HL-60 (cell line): ENCODE data around the gene OR4D2.

Experiments used
- GABPA ChIP-seq: IDR thresholded peaks from 2 replicates; pipeline ENCODE4 v1.6.1; 2012; ENCODE audit warnings: low read depth
- POLR2AphosphoS5 ChIP-seq: IDR thresholded peaks from 2 replicates; pipeline ENCODE4 v1.6.1; 2012; ENCODE audit warnings: low read depth
- TF ChIP-seq, protein P1 (sequence below): IDR thresholded peaks from one replicate; pipeline ENCODE4 v1.5.1; 2011; ENCODE audit warnings: low read length, control low read depth, inconsistent platforms; ENCODE audit not compliant: insufficient read depth
- TF ChIP-seq, protein P2 (sequence below): IDR thresholded peaks from 2 replicates; pipeline ENCODE4 v1.6.1; 2012; ENCODE audit warnings: low read depth; ENCODE audit not compliant: insufficient replicate concordance

DNA sequence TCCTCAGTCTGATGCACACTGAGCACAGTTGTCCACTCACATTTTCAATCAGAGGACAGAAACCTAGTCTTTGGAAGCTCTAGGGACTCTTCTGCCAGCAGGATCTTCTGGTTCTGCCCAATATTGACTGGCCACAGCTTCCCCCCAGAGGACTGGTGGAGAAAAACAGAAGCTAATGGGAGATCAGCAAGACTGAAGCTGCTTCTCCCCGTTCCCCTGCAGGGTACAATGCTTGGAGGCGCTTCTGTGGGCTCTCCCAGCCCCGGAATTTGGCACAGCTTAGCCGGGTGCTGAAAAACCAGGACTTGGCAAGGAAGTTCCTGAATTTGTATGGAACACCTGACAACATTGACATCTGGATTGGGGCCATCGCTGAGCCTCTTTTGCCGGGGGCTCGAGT, 36.1 kb downstream of the OR4D2 start:
- TF ChIP-seq, protein P1, sequence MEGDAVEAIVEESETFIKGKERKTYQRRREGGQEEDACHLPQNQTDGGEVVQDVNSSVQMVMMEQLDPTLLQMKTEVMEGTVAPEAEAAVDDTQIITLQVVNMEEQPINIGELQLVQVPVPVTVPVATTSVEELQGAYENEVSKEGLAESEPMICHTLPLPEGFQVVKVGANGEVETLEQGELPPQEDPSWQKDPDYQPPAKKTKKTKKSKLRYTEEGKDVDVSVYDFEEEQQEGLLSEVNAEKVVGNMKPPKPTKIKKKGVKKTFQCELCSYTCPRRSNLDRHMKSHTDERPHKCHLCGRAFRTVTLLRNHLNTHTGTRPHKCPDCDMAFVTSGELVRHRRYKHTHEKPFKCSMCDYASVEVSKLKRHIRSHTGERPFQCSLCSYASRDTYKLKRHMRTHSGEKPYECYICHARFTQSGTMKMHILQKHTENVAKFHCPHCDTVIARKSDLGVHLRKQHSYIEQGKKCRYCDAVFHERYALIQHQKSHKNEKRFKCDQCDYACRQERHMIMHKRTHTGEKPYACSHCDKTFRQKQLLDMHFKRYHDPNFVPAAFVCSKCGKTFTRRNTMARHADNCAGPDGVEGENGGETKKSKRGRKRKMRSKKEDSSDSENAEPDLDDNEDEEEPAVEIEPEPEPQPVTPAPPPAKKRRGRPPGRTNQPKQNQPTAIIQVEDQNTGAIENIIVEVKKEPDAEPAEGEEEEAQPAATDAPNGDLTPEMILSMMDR, result no peak
- TF ChIP-seq POLR2AphosphoS5 (no peak), GABPA (no peak)
- TF ChIP-seq, protein P2, sequence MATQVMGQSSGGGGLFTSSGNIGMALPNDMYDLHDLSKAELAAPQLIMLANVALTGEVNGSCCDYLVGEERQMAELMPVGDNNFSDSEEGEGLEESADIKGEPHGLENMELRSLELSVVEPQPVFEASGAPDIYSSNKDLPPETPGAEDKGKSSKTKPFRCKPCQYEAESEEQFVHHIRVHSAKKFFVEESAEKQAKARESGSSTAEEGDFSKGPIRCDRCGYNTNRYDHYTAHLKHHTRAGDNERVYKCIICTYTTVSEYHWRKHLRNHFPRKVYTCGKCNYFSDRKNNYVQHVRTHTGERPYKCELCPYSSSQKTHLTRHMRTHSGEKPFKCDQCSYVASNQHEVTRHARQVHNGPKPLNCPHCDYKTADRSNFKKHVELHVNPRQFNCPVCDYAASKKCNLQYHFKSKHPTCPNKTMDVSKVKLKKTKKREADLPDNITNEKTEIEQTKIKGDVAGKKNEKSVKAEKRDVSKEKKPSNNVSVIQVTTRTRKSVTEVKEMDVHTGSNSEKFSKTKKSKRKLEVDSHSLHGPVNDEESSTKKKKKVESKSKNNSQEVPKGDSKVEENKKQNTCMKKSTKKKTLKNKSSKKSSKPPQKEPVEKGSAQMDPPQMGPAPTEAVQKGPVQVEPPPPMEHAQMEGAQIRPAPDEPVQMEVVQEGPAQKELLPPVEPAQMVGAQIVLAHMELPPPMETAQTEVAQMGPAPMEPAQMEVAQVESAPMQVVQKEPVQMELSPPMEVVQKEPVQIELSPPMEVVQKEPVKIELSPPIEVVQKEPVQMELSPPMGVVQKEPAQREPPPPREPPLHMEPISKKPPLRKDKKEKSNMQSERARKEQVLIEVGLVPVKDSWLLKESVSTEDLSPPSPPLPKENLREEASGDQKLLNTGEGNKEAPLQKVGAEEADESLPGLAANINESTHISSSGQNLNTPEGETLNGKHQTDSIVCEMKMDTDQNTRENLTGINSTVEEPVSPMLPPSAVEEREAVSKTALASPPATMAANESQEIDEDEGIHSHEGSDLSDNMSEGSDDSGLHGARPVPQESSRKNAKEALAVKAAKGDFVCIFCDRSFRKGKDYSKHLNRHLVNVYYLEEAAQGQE, result no peak
